Measurements from ENCODE around the gene CDC42SE1. TPM values are rescaled to one million over a fixed set of nuclear protein-coding genes. Genes with fewer than 3 reads are reported as not detected.

Gene CDC42SE1
- total and polyA plus RNA-seq, 9 of the 15 experiments (the other 6 are each of a cell fraction or from before 2014, with no cell fraction given), result 78.1 to 189 (median 114) TPM

DNA sequence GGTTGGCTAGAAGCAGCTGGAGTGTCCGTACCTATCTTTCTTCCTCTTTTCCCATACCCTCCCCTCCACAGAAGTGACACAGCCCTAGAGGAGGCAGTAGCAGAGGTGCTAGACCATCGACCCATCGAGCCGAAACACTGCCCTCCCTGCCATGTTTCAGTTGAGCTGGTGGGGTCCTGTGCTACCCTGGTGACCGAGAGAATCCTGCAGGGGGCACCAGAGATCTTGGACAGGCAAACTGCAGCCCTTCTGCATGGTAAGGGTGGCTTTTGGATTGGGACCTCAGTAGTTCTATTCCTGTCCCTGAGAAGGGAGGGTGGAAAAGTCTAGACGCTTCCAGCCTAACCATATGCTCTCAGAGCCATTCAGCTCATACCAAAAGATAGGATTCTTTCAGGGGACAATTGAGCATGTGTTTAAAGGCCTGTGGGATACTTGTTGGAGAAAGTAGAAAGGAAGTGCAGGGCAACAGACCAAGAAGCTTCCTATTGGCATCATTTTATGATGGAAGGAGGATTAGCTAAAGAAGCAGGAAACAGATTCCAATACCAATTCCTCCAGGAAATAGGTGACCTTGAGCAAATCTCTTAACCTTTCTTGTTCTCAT lies 34.8 kb downstream of the CDC42SE1 start (continued):
- TF ChIP-seq GATAD2A (IDR thresholded peaks at IDR 0.05), result no peak
- TF ChIP-seq IRF2 (CRISPR knock-in tag; IDR thresholded peaks at IDR 0.05), result no peak
- TF ChIP-seq, protein P1, sequence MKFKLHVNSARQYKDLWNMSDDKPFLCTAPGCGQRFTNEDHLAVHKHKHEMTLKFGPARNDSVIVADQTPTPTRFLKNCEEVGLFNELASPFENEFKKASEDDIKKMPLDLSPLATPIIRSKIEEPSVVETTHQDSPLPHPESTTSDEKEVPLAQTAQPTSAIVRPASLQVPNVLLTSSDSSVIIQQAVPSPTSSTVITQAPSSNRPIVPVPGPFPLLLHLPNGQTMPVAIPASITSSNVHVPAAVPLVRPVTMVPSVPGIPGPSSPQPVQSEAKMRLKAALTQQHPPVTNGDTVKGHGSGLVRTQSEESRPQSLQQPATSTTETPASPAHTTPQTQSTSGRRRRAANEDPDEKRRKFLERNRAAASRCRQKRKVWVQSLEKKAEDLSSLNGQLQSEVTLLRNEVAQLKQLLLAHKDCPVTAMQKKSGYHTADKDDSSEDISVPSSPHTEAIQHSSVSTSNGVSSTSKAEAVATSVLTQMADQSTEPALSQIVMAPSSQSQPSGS (CRISPR knock-in tag; IDR thresholded peaks at IDR 0.05), result no peak
- TF ChIP-seq, protein P2, sequence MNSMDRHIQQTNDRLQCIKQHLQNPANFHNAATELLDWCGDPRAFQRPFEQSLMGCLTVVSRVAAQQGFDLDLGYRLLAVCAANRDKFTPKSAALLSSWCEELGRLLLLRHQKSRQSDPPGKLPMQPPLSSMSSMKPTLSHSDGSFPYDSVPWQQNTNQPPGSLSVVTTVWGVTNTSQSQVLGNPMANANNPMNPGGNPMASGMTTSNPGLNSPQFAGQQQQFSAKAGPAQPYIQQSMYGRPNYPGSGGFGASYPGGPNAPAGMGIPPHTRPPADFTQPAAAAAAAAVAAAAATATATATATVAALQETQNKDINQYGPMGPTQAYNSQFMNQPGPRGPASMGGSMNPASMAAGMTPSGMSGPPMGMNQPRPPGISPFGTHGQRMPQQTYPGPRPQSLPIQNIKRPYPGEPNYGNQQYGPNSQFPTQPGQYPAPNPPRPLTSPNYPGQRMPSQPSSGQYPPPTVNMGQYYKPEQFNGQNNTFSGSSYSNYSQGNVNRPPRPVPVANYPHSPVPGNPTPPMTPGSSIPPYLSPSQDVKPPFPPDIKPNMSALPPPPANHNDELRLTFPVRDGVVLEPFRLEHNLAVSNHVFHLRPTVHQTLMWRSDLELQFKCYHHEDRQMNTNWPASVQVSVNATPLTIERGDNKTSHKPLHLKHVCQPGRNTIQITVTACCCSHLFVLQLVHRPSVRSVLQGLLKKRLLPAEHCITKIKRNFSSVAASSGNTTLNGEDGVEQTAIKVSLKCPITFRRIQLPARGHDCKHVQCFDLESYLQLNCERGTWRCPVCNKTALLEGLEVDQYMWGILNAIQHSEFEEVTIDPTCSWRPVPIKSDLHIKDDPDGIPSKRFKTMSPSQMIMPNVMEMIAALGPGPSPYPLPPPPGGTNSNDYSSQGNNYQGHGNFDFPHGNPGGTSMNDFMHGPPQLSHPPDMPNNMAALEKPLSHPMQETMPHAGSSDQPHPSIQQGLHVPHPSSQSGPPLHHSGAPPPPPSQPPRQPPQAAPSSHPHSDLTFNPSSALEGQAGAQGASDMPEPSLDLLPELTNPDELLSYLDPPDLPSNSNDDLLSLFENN (IDR thresholded peaks at IDR 0.05; ENCODE audit: low read depth in 2 of 2, low read length in 2 of 2), result 0 out of 4 replicates have a peak, but pooled peaks of 1 of the 2 experiments have one; percentile 44
- TF ChIP-seq, protein P3, sequence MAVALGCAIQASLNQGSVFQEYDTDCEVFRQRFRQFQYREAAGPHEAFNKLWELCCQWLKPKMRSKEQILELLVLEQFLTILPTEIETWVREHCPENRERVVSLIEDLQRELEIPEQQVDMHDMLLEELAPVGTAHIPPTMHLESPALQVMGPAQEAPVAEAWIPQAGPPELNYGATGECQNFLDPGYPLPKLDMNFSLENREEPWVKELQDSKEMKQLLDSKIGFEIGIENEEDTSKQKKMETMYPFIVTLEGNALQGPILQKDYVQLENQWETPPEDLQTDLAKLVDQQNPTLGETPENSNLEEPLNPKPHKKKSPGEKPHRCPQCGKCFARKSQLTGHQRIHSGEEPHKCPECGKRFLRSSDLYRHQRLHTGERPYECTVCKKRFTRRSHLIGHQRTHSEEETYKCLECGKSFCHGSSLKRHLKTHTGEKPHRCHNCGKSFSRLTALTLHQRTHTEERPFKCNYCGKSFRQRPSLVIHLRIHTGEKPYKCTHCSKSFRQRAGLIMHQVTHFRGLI (CRISPR knock-in tag; IDR thresholded peaks at IDR 0.05), result no peak
- 0 out of 2 replicates have a peak, but pooled peaks have one; percentile 18 for TF ChIP-seq RB1 (IDR thresholded peaks at IDR 0.05; ENCODE audit: low read depth)
- TF ChIP-seq POU5F1 (IDR thresholded peaks at IDR 0.05; ENCODE audit: borderline replicate concordance, low read depth, low read length, partially characterized antibody), result no peak
- peak; percentile 26 to 31; a peak in 1 of 4 replicates for TF ChIP-seq FOXK2 (conservative IDR thresholded peaks at IDR 0.05 in 1 of 2, IDR thresholded peaks at IDR 0.05 in 1 of 2; ENCODE audit: low read depth in 2 of 2)
- TF ChIP-seq ZNF354B (CRISPR knock-in tag; IDR thresholded peaks at IDR 0.05), result no peak
- TF ChIP-seq HCFC1 (IDR thresholded peaks at IDR 0.05; ENCODE audit: low read depth, low read length), result peak; percentile 24; the same call in 1 of the 2 replicates
- no peak for TF ChIP-seq PHF21A (IDR thresholded peaks at IDR 0.05; ENCODE audit: borderline replicate concordance, low read depth)
- TF ChIP-seq SPI1 (IDR thresholded peaks at IDR 0.05; ENCODE audit: borderline replicate concordance, low read depth, low read length), result no peak
- TF ChIP-seq CBX5 (IDR thresholded peaks at IDR 0.05; ENCODE audit: borderline replicate concordance, low read depth), result no peak
- TF ChIP-seq RBM15 (IDR thresholded peaks at IDR 0.05; ENCODE audit: insufficient read depth, low read length), result no peak
- no peak for TF ChIP-seq PRPF4 (IDR thresholded peaks at IDR 0.05; ENCODE audit: insufficient read depth, low read depth, low read length, poor library complexity, severe bottlenecking)
- TF ChIP-seq PTRF (tag; IDR thresholded peaks at IDR 0.05), result no peak
- TF ChIP-seq SMAD1 (IDR thresholded peaks at IDR 0.05; ENCODE audit: low read depth, low read length, partially characterized antibody), result no peak
- TF ChIP-seq, protein P4, sequence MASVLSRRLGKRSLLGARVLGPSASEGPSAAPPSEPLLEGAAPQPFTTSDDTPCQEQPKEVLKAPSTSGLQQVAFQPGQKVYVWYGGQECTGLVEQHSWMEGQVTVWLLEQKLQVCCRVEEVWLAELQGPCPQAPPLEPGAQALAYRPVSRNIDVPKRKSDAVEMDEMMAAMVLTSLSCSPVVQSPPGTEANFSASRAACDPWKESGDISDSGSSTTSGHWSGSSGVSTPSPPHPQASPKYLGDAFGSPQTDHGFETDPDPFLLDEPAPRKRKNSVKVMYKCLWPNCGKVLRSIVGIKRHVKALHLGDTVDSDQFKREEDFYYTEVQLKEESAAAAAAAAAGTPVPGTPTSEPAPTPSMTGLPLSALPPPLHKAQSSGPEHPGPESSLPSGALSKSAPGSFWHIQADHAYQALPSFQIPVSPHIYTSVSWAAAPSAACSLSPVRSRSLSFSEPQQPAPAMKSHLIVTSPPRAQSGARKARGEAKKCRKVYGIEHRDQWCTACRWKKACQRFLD (CRISPR knock-in tag; IDR thresholded peaks at IDR 0.05), result no peak
- no peak for TF ChIP-seq RBM39 (optimal IDR thresholded peaks at IDR 0.05; ENCODE audit: low read depth, low read length)

Data from K562 (cell line).